Glutamatergic neuron (in vitro differentiated cells): ENCODE data around the gene MAPK8. TPM values are rescaled to one million over a fixed set of nuclear protein-coding genes. Genes with fewer than 3 reads are reported as not detected.

Source experiments
- DNase-seq: peaks from one replicate; pipeline ENCODE4 v3.0.0; 2022
- H3K27ac Mint-ChIP-seq: one replicate; pipeline ENCODE4 v1.8.0; 2020; ENCODE audit warnings: mild to moderate bottlenecking, mixed read lengths, inconsistent platforms; ENCODE audit not compliant: unreplicated experiment
- H3K27me3 Mint-ChIP-seq: one replicate; pipeline ENCODE4 v1.8.0; 2020; ENCODE audit warnings: mild to moderate bottlenecking, moderate library complexity, mixed read lengths, inconsistent platforms; ENCODE audit not compliant: unreplicated experiment
- H3K36me3 Mint-ChIP-seq: one replicate; pipeline ENCODE4 v1.8.0; 2020; ENCODE audit warnings: mild to moderate bottlenecking, mixed read lengths, inconsistent platforms; ENCODE audit not compliant: unreplicated experiment
- H3K4me1 Mint-ChIP-seq: one replicate; pipeline ENCODE4 v1.8.0; 2020; ENCODE audit warnings: mild to moderate bottlenecking, low read depth, mixed read lengths, inconsistent platforms; ENCODE audit not compliant: unreplicated experiment
- H3K4me3 Mint-ChIP-seq: one replicate; pipeline ENCODE4 v1.8.0; 2020; ENCODE audit warnings: mild to moderate bottlenecking, mixed read lengths, inconsistent platforms; ENCODE audit not compliant: unreplicated experiment
- H3K9me3 Mint-ChIP-seq: one replicate; pipeline ENCODE4 v1.8.0; 2020; ENCODE audit warnings: mild to moderate bottlenecking, moderate library complexity, mixed read lengths, inconsistent platforms; ENCODE audit not compliant: unreplicated experiment
- CTCF ChIP-seq: fragments of 200-600 bp; sonication (generic); IDR thresholded peaks from one replicate; pipeline ENCODE4 v1.5.0; 2021; ENCODE audit not compliant: partially characterized antibody, unreplicated experiment
- total RNA-seq: library from RNA; stranded (reverse); fragmentation: NEBNext Ultra II Directional; extraction: Animal tissue kit (Norgen Biotek cat#: 25700); gene quantifications from one replicate; pipeline ENCODE4 v1.2.1, GENCODE V29; 2021; ENCODE audit not compliant: unreplicated experiment

MAPK8 gene
- total RNA-seq, 1 donor from 2014 or later = 317 TPM

GRCh38 chr10:48309711-48310226, 3.3 kb downstream of the MAPK8 start:
- Mint-ChIP-seq H3K27me3 (peaks cover 13% of the 10 kb centered on the region), H3K27ac (peak overlapping the region; percentile 69), H3K36me3 (no peaks in the 10 kb centered on the region), H3K9me3 (peaks cover 13% of the 10 kb centered on the region), H3K4me1 (peaks cover 12% of the 10 kb centered on the region), H3K4me3 (peak overlapping the region; percentile 37)
- no peak for TF ChIP-seq CTCF
- no peak for DNase-seq

GRCh38 chr10:48314107-48314506, 7.6 kb downstream of the MAPK8 start:
- Mint-ChIP-seq H3K27ac (no peak overlapping the region), H3K9me3 (peaks cover 1% of the 10 kb centered on the region), H3K4me1 (peaks cover 15% of the 10 kb centered on the region), H3K4me3 (no peak overlapping the region), H3K36me3 (no peaks in the 10 kb centered on the region), H3K27me3 (peaks cover 2% of the 10 kb centered on the region)
- no peak for TF ChIP-seq CTCF
- no peak for DNase-seq

- H3K9me3 Mint-ChIP-seq = peaks cover 1% of the 10 kb centered on the region
- no peak overlapping the region for H3K4me3 Mint-ChIP-seq
- H3K36me3 Mint-ChIP-seq = no peaks in the 10 kb centered on the region
- no peak overlapping the region for H3K27ac Mint-ChIP-seq
- no peak for DNase-seq
- peaks cover 12% of the 10 kb centered on the region for H3K4me1 Mint-ChIP-seq
- no peak for TF ChIP-seq CTCF
- peaks cover 2% of the 10 kb centered on the region for H3K27me3 Mint-ChIP-seq
These were observed 9.8 kb downstream of the MAPK8 start for GRCh38 chr10:48316236-48316635.

GRCh38 chr10:48317321-48317990, 11.0 kb downstream of the MAPK8 start:
- no peak overlapping the region for H3K4me3 Mint-ChIP-seq
- no peaks in the 10 kb centered on the region for H3K36me3 Mint-ChIP-seq
- peaks cover 4% of the 10 kb centered on the region for H3K9me3 Mint-ChIP-seq
- no peak for DNase-seq
- no peak for TF ChIP-seq CTCF
- peaks cover 2% of the 10 kb centered on the region for H3K27me3 Mint-ChIP-seq
- H3K27ac Mint-ChIP-seq = no peak overlapping the region
- H3K4me1 Mint-ChIP-seq = peaks cover 13% of the 10 kb centered on the region

GRCh38 chr10:48322017-48322416, 15.5 kb downstream of the MAPK8 start:
- peaks cover 2% of the 10 kb centered on the region for H3K9me3 Mint-ChIP-seq

More at GRCh38 chr10:48322017-48322416, 15.5 kb downstream of the MAPK8 start:
- DNase-seq = no peak
- TF ChIP-seq CTCF = no peak
- H3K36me3 Mint-ChIP-seq = no peaks in the 10 kb centered on the region
- no peak overlapping the region for H3K4me3 Mint-ChIP-seq
- H3K4me1 Mint-ChIP-seq = peaks cover 7% of the 10 kb centered on the region
- H3K27me3 Mint-ChIP-seq = no peaks in the 10 kb centered on the region
- no peak overlapping the region for H3K27ac Mint-ChIP-seq
